Measurements from ENCODE around the gene CBX1. TPM values are rescaled to one million over a fixed set of nuclear protein-coding genes. Genes with fewer than 3 reads are reported as not detected.

The CBX1 gene
- polyA plus RNA-seq, 1 donor from 2014 or later = 363 TPM

- H3K79me2 ChIP-seq (replicated peaks; ENCODE audit: insufficient read depth, low read length) = no peaks in the 10 kb centered on the region
- no peaks in the 10 kb centered on the region for H3K36me3 ChIP-seq (ENCODE audit: insufficient read depth, low read length)
- H4K20me1 ChIP-seq (ENCODE audit: insufficient read depth) = no peaks in the 10 kb centered on the region
- peak overlapping the region; percentile 49 for H3K4me2 ChIP-seq (ENCODE audit: low read length)
- H3K9ac ChIP-seq (ENCODE audit: low read length) = peak overlapping the region; percentile 1
- H3K4me3 ChIP-seq (ENCODE audit: low read length) = peak overlapping the region; percentile 74
- no peak for TF ChIP-seq SMC3 (conservative IDR thresholded peaks at IDR 0.05; ENCODE audit: poor library complexity)
- no peak for TF ChIP-seq TAF1 (IDR thresholded peaks at IDR 0.05; ENCODE audit: low read depth)
- no peak for TF ChIP-seq EP300 (conservative IDR thresholded peaks at IDR 0.05; ENCODE audit: poor library complexity, severe bottlenecking)
- TF ChIP-seq REST (IDR thresholded peaks at IDR 0.05; ENCODE audit: borderline replicate concordance) = no peak
- TF ChIP-seq MXI1 (conservative IDR thresholded peaks at IDR 0.05; ENCODE audit: poor library complexity, severe bottlenecking) = no peak
- no peak for TF ChIP-seq EZH2 (IDR thresholded peaks at IDR 0.05; ENCODE audit: borderline replicate concordance, insufficient read depth, low read length, poor library complexity, severe bottlenecking)
- no peak for TF ChIP-seq CTCF (IDR thresholded peaks at IDR 0.05; ENCODE audit: poor library complexity, severe bottlenecking)
- no peak for TF ChIP-seq RAD21 (conservative IDR thresholded peaks at IDR 0.05)
- no peak for TF ChIP-seq POLR2AphosphoS5 (IDR thresholded peaks at IDR 0.05)
- H2AFZ ChIP-seq (ENCODE audit: low read depth, low read length) = no peak overlapping the region
- H3K27ac ChIP-seq (ENCODE audit: low read length) = no peak overlapping the region
- peaks cover 18% of the 10 kb centered on the region for H3K27me3 ChIP-seq (ENCODE audit: insufficient read depth, low read depth, low read length)
- no peaks in the 10 kb centered on the region for H3F3A ChIP-seq (ENCODE audit: insufficient read depth, low read length, poor library complexity, severe bottlenecking)
- no peaks in the 10 kb centered on the region for H3K9me2 ChIP-seq (ENCODE audit: insufficient read depth, low read length)
- H3K9me3 ChIP-seq (ENCODE audit: low read length) = no peaks in the 10 kb centered on the region
Observed at GRCh38 chr17:48024149-48025039, 76.9 kb downstream of the CBX1 start.

- TF ChIP-seq CTCF (IDR thresholded peaks at IDR 0.05; ENCODE audit: poor library complexity, severe bottlenecking) (no peak), MXI1 (conservative IDR thresholded peaks at IDR 0.05; ENCODE audit: poor library complexity, severe bottlenecking) (peak; percentile 10)
- H3K9me3 ChIP-seq (ENCODE audit: low read length) = no peaks in the 10 kb centered on the region
- H4K20me1 ChIP-seq (ENCODE audit: insufficient read depth) = no peaks in the 10 kb centered on the region
- no peaks in the 10 kb centered on the region for H3K9me2 ChIP-seq (ENCODE audit: insufficient read depth, low read length)
- no peak overlapping the region for H3K4me2 ChIP-seq (ENCODE audit: low read length)
- H3K4me3 ChIP-seq (ENCODE audit: low read length) = peak overlapping the region; percentile 74
- no peaks in the 10 kb centered on the region for H3K36me3 ChIP-seq (ENCODE audit: insufficient read depth, low read length)
- no peak overlapping the region for H2AFZ ChIP-seq (ENCODE audit: low read depth, low read length)
- peaks cover 18% of the 10 kb centered on the region for H3K27me3 ChIP-seq (ENCODE audit: insufficient read depth, low read depth, low read length)
- peak overlapping the region; percentile 1 for H3K9ac ChIP-seq (ENCODE audit: low read length)
- no peak overlapping the region for H3K27ac ChIP-seq (ENCODE audit: low read length)
- H3F3A ChIP-seq (ENCODE audit: insufficient read depth, low read length, poor library complexity, severe bottlenecking) = no peaks in the 10 kb centered on the region
- no peaks in the 10 kb centered on the region for H3K79me2 ChIP-seq (replicated peaks; ENCODE audit: insufficient read depth, low read length)
Observed at GRCh38 chr17:48023400-48024148, 77.7 kb downstream of the CBX1 start.

Data from neural cell (in vitro differentiated cells).